ENCODE measurements around the gene SIGLEC1. TPM values are rescaled to one million over a fixed set of nuclear protein-coding genes. Genes with fewer than 3 reads are reported as not detected.

SIGLEC1 gene
- total and polyA plus RNA-seq, 8 donors: 0.09 to 3.7 (median 1.7) TPM

DNA sequence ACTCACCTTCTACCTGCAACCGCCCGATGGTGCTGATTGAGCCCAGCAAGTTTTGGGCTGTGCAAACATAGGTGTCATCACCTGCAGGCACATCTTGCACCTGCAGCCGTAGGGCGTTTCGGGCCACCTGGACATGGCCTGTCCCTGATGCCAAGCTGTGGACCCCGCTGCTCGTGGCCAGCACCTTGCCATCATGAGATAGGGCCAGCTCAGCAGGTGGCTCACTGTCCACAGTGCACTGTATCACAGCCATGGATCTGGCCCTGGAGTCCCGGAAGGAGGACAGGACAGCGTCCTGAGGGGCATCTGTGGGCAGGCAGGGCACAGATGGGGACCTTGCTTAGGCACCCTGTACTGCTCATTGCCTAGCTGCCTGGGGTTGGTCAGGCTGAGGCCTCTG is 20.5 kb downstream of the SIGLEC1 start:
- no peak for ATAC-seq
- no peaks in the 10 kb centered on the region for H3K27me3 ChIP-seq

DNA sequence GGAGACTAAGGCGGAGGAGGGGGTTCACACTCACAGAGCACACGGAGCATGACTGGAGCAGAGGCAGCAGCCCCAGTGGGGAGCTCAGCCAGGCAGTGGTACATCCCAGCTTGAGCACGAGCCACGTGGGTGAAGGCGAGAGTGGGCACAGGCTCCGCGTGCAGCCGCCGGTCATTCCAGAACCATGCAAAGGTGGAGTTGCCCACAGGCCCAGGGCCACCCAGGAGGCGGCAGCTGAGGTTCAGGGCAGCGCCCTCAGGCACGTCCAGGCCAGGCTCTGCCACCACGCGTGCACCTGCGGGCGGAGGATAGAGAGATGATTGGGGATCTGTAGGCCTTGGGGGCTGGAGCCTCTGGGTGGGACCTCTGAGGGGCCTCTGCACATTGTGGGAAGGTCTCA is 21.1 kb downstream of the SIGLEC1 start:
- TF ChIP-seq, protein P1, sequence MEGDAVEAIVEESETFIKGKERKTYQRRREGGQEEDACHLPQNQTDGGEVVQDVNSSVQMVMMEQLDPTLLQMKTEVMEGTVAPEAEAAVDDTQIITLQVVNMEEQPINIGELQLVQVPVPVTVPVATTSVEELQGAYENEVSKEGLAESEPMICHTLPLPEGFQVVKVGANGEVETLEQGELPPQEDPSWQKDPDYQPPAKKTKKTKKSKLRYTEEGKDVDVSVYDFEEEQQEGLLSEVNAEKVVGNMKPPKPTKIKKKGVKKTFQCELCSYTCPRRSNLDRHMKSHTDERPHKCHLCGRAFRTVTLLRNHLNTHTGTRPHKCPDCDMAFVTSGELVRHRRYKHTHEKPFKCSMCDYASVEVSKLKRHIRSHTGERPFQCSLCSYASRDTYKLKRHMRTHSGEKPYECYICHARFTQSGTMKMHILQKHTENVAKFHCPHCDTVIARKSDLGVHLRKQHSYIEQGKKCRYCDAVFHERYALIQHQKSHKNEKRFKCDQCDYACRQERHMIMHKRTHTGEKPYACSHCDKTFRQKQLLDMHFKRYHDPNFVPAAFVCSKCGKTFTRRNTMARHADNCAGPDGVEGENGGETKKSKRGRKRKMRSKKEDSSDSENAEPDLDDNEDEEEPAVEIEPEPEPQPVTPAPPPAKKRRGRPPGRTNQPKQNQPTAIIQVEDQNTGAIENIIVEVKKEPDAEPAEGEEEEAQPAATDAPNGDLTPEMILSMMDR (IDR thresholded peaks at IDR 0.05): no peak
- Histone ChIP-seq H3K27ac (no peak overlapping the region), H3K36me3 (no peaks in the 10 kb centered on the region), H3K9me3 (no peaks in the 10 kb centered on the region), H3K27me3 (no peaks in the 10 kb centered on the region), H3K4me3 (no peak overlapping the region), H3K4me1 (no peaks in the 10 kb centered on the region)
- 87 to 89% methylated on average over 16 of the region's 16 CpGs for whole genome bisulfite sequencing, 2 donors
- ATAC-seq (no peak), FAIRE-seq (no peak), DNase-seq (no peak)
- intact Hi-C loops (cut with DNase I): no loop called here

More for the DNA sequence above, 20.5 kb downstream of the SIGLEC1 start:
- intact Hi-C loops (cut with DNase I): no loop called here
- H3K4me3 ChIP-seq: no peak overlapping the region
- TF ChIP-seq, protein P1 (IDR thresholded peaks at IDR 0.05): no peak
- H3K9me3 ChIP-seq: no peaks in the 10 kb centered on the region
- H3K36me3 ChIP-seq: no peaks in the 10 kb centered on the region
- FAIRE-seq: no peak
- 80 to 86% methylated on average over 9 of the region's 9 CpGs for WGBS, 2 donors
- no peaks in the 10 kb centered on the region for H3K4me1 ChIP-seq
- H3K27ac ChIP-seq: no peak overlapping the region
- no peak for DNase-seq

DNA sequence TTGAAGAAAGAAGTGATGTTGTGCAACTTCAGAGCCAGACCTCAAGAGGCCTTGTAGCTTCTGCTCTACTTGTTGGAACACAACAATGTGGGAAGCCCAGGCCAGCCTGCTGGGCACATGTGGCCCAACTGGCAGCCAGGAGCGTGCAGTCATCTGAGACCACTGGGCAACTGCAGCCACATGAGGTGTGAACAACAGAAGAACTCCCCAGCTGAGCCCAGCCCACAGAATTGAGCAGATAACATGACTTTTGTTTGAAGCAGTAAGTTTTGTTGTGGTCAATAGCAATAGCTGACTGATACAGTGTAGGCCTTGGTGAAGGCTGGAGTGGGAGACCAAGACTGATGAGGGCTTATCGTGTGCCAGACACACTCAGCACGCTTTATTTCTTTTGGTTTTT is 22.0 kb downstream of the SIGLEC1 start:
- Histone ChIP-seq H3K27me3 (no peaks in the 10 kb centered on the region), H3K9me3 (no peaks in the 10 kb centered on the region), H3K36me3 (no peaks in the 10 kb centered on the region), H3K27ac (no peak overlapping the region), H3K4me3 (no peak overlapping the region), H3K4me1 (no peaks in the 10 kb centered on the region)
- WGBS, 2 donors: 91 to 100% methylated on average over 3 of the region's 3 CpGs
- FAIRE-seq: no peak
- no peak for DNase-seq
- intact Hi-C loops (cut with DNase I): no loop called here
- no peak for ATAC-seq
- TF ChIP-seq, protein P1 (IDR thresholded peaks at IDR 0.05): no peak

- no peaks in the 10 kb centered on the region for H3K4me1 ChIP-seq
- no peaks in the 10 kb centered on the region for H3K27me3 ChIP-seq
- ATAC-seq: no peak
- no peak overlapping the region for H3K4me3 ChIP-seq
- no peak for FAIRE-seq
- H3K9me3 ChIP-seq: no peaks in the 10 kb centered on the region
- H3K27ac ChIP-seq: no peak overlapping the region
- no peak for DNase-seq
- H3K36me3 ChIP-seq: no peaks in the 10 kb centered on the region
- TF ChIP-seq, protein P1 (IDR thresholded peaks at IDR 0.05): no peak
- WGBS, 2 donors: 77 to 87% methylated on average over 11 of the region's 11 CpGs
- intact Hi-C loops (cut with DNase I): no loop called here
Observed at GRCh38 chr20:3689978-3690377, 22.4 kb downstream of the SIGLEC1 start.

DNA sequence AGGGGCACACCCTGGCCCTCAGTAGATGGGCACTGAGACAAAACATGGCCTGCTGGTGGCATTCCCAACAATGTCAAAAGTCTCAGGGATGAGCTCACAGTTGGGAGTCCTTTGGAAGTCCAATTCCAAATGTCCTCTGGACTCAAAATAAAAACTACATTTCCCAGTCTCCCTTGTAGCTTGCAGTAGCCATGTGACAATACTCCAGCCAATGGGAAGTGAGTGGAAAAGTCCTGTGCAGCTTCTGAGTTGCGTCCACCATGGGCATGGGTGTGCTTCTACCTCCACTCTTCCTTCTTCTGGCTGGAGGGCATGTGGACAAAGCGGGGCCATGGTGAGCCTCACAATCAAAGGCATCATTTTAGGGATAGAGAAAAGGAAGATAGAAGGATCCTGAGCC is 24.7 kb downstream of the SIGLEC1 start:
- Histone ChIP-seq H3K36me3 (no peaks in the 10 kb centered on the region), H3K4me3 (no peak overlapping the region), H3K9me3 (no peaks in the 10 kb centered on the region), H3K27me3 (no peaks in the 10 kb centered on the region), H3K27ac (no peak overlapping the region), H3K4me1 (no peaks in the 10 kb centered on the region)
- DNase-seq (no peak), FAIRE-seq (no peak), ATAC-seq (peak in 3 of 4 donors; percentile 60 to 68 (median 62))
- TF ChIP-seq, protein P1 (IDR thresholded peaks at IDR 0.05): no peak
- WGBS, 2 donors: 70% methylated on average over 2 of the region's 2 CpGs
- intact Hi-C loops (cut with DNase I): no loop called here
